GM18526 (cell line): ENCODE results near the gene DSG3.

ENCODE experiments used
- POLR2A ChIP-seq: IDR thresholded peaks from 3 replicates; pipeline ENCODE4 v1.6.1; 2011; ENCODE audit not compliant: insufficient read length; ENCODE audit errors: extremely low read depth

Gene DSG3

GRCh38 chr18:31513189-31513935 lies 65.8 kb downstream of the DSG3 start:
- no peak for TF ChIP-seq POLR2A

DNA sequence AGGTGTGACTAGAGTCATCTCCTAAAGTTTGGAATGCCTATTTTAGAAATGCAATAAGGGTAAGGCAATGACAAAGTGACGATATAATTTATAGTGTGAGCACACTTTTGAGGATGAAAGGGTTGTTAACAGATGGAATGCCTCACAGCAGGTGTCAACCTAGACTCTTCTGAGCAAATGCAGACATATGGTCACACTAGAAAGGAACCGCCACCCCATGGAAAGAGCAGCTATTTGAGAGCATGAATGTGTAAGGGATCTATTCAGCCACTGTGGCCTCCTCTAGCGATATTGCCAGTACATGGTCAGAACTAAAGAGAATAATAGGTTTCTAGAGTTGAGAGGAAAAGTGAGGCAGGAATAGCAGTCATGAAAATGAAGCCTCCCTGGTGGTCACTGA lies 68.9 kb downstream of the DSG3 start:
- TF ChIP-seq POLR2A = no peak

- no peak for TF ChIP-seq POLR2A
These were observed 78.8 kb downstream of the DSG3 start for GRCh38 chr18:31526374-31526773.
